ENCODE measurements around the gene ABCA13. TPM values are rescaled to one million over a fixed set of nuclear protein-coding genes. Genes with fewer than 3 reads are reported as not detected.

The ABCA13 gene
- total and polyA plus RNA-seq, 2 of the 4 experiments (the other 2 are of a cell fraction) = under 0.01 to 0.07 TPM

- Histone ChIP-seq H3K4ac (ENCODE audit: low read depth, low read length) (no peak overlapping the region), H3K4me3 (ENCODE audit: insufficient read depth, low read depth, low read length) (no peak overlapping the region), H3K4me1 (ENCODE audit: control insufficient read depth, insufficient read depth, low read length) (no peaks in the 10 kb centered on the region), H2BK15ac (ENCODE audit: low read depth, low read length) (no peak overlapping the region), H3K9me1 (ENCODE audit: insufficient read depth, low read length) (no peaks in the 10 kb centered on the region), H3K14ac (replicated peaks; ENCODE audit: low read depth, low read length) (no peak overlapping the region), H4K8ac (ENCODE audit: low read depth in 2 of 2, low read length in 2 of 2) (no peak overlapping the region), H2AK5ac (ENCODE audit: low read depth, low read length) (no peak overlapping the region), H3K36me3 (ENCODE audit: control insufficient read depth, insufficient read depth, low read length) (no peaks in the 10 kb centered on the region), H2BK120ac (ENCODE audit: low read depth, low read length) (no peak overlapping the region), H3K56ac (ENCODE audit: extremely low read depth, insufficient read depth, low read length) (no peak overlapping the region), H3K9me3 (ENCODE audit: control insufficient read depth, insufficient read depth, low read length) (no peaks in the 10 kb centered on the region), H3K27ac (ENCODE audit: insufficient read depth, low read length) (no peak overlapping the region), H4K20me1 (ENCODE audit: insufficient read depth, low read length) (no peaks in the 10 kb centered on the region), H2BK5ac (ENCODE audit: low read depth, low read length, poor library complexity, severe bottlenecking) (no peak overlapping the region), H2BK20ac (ENCODE audit: low read depth, low read length) (no peak overlapping the region), H3K4me2 (ENCODE audit: low read depth, low read length) (no peak overlapping the region), H4K5ac (ENCODE audit: low read depth, low read length) (no peak overlapping the region), H4K91ac (ENCODE audit: insufficient read depth, low read depth, low read length) (no peak overlapping the region), H2AFZ (replicated peaks; ENCODE audit: low read length, poor library complexity) (no peak overlapping the region), H3K23ac (ENCODE audit: low read depth, low read length) (no peak overlapping the region), H3K27me3 (ENCODE audit: control insufficient read depth, insufficient read depth, low read length) (no peaks in the 10 kb centered on the region), H3K79me1 (ENCODE audit: low read depth in 1 of 2, low read length in 2 of 2) (no peaks in the 10 kb centered on the region), H3K9ac (ENCODE audit: low read depth, low read length) (no peak overlapping the region), H3K18ac (ENCODE audit: low read depth, low read length) (no peak overlapping the region), H2AK9ac (replicated peaks; ENCODE audit: low read depth, low read length, poor library complexity) (no peak overlapping the region)
- no peak for DNase-seq
- BruUV-seq (replicated peaks) = no TSS peak
- TF ChIP-seq FOS (IDR thresholded peaks at IDR 0.05; ENCODE audit: low read depth, low read length) = no peak
- POLR2A ChIA-PET (ENCODE audit: unreplicated experiment) = interaction anchor here (0.6 kb wide), 1 partner anchor 332 kb away, joined by 4 read pairs; no protein-coding TSS in a partner anchor
- ATAC-seq (ENCODE audit: low read depth) = no peak
- intact Hi-C loops (cut with micrococcal nuclease) = no loop called here
- dilution Hi-C loops (cut with HindIII; ENCODE audit: low sequenced_read_pairs, unreplicated experiment) = no loop called here
- WGBS, 2 experiments (ENCODE audit: extremely low coverage in 2 of 2, insufficient read length in 1 of 2) = no CpG with 5 or more reads among the region's 5 CpGs
- in situ Hi-C loops (cut with MboI; ENCODE audit: low sequenced_read_pairs) = no loop called here
- CTCF ChIA-PET = no interaction called here
These were observed 299.9 kb downstream of the ABCA13 start for GRCh38 chr7:48471196-48471595.
